ENCODE data around the gene MN1. TPM values are rescaled to one million over a fixed set of nuclear protein-coding genes. Genes with fewer than 3 reads are reported as not detected.

The MN1 gene
- total RNA-seq, 2 donors from 2014 or later: 1.0 to 5.6 TPM

- no peak for TF ChIP-seq POLR2A (IDR thresholded peaks at IDR 0.05)
- TF ChIP-seq CTCF (IDR thresholded peaks at IDR 0.05): no peak
- Histone ChIP-seq H3K27ac (peak overlapping the region; percentile 45 to 62 (median 49)), H3K4me3 (peak overlapping the region; percentile 74 to 80), H3K4me1 (peaks cover 34% of the 10 kb centered on the region), H3K27me3 (peaks cover 0 to 9% of the 10 kb centered on the region in 2 donors), H3K36me3 (replicated peaks in 1 of 2; ENCODE audit: insufficient read depth in 1 of 2, low read depth in 2 of 2) (no peaks in the 10 kb centered on the region), H3K9me3 (no peaks in the 10 kb centered on the region)
- DNase-seq: no peak
- no peak for ATAC-seq
- intact Hi-C loops (cut with DNase I): loop anchor here (10.0 kb wide), 2 partner anchors 396 to 1046 kb away; no protein-coding TSS in a partner anchor
- 4 to 6% methylated on average over 15 to 80 of the region's 82 CpGs for WGBS, 2 donors
Measured at GRCh38 chr22:27800250-27801201, 1.0 kb downstream of the MN1 start.

GRCh38 chr22:27799827-27800249, 1.7 kb downstream of the MN1 start:
- no peak overlapping the region for H3K4me3 ChIP-seq
- 45% methylated on average over 40 of the region's 40 CpGs; no CpG with 5 or more reads in 1 of the 2 donors for WGBS, 2 donors
- H3K27me3 ChIP-seq: peaks cover 0 to 9% of the 10 kb centered on the region in 2 donors
- H3K4me1 ChIP-seq: peaks cover 34% of the 10 kb centered on the region
- H3K36me3 ChIP-seq (replicated peaks in 1 of 2; ENCODE audit: insufficient read depth in 1 of 2, low read depth in 2 of 2): no peaks in the 10 kb centered on the region
- H3K9me3 ChIP-seq: no peaks in the 10 kb centered on the region
- DNase-seq (peak in 2 of 4 donors; percentile 40 to 41), ATAC-seq (no peak)
- TF ChIP-seq CTCF (IDR thresholded peaks at IDR 0.05) (no peak), POLR2A (IDR thresholded peaks at IDR 0.05) (no peak)
- intact Hi-C loops (cut with DNase I): loop anchor here (10.0 kb wide), 2 partner anchors 395 to 1045 kb away; no protein-coding TSS in a partner anchor
- H3K27ac ChIP-seq: no peak overlapping the region

GRCh38 chr22:27799015-27799826, 2.3 kb downstream of the MN1 start:
- ATAC-seq (no peak), DNase-seq (no peak)
- TF ChIP-seq POLR2A (IDR thresholded peaks at IDR 0.05): no peak
- TF ChIP-seq CTCF (IDR thresholded peaks at IDR 0.05): no peak
- no peak overlapping the region for H3K4me3 ChIP-seq
- H3K9me3 ChIP-seq: no peaks in the 10 kb centered on the region
- intact Hi-C loops (cut with DNase I): no loop called here
- no peaks in the 10 kb centered on the region for H3K36me3 ChIP-seq (replicated peaks in 1 of 2; ENCODE audit: insufficient read depth in 1 of 2, low read depth in 2 of 2)
- peaks cover 34% of the 10 kb centered on the region for H3K4me1 ChIP-seq
- H3K27me3 ChIP-seq: peaks cover 0 to 9% of the 10 kb centered on the region in 2 donors
- H3K27ac ChIP-seq: no peak overlapping the region
- WGBS, 2 donors: 81 to 85% methylated on average over 16 to 61 of the region's 62 CpGs

GRCh38 chr22:27798511-27799014, 3.0 kb downstream of the MN1 start:
- Histone ChIP-seq H3K27ac (no peak overlapping the region), H3K4me1 (peaks cover 34% of the 10 kb centered on the region), H3K9me3 (no peaks in the 10 kb centered on the region), H3K4me3 (no peak overlapping the region), H3K36me3 (replicated peaks in 1 of 2; ENCODE audit: insufficient read depth in 1 of 2, low read depth in 2 of 2) (no peaks in the 10 kb centered on the region), H3K27me3 (peaks cover 0 to 9% of the 10 kb centered on the region in 2 donors)
- no peak for DNase-seq
- TF ChIP-seq POLR2A (IDR thresholded peaks at IDR 0.05) (no peak), CTCF (IDR thresholded peaks at IDR 0.05) (no peak)
- ATAC-seq: no peak
- intact Hi-C loops (cut with DNase I): no loop called here
- WGBS, 2 donors: 80 to 85% methylated on average over 1 to 29 of the region's 44 CpGs
